H9 (cell line): ENCODE measurements around the gene TTC39C. TPM values are rescaled to one million over a fixed set of nuclear protein-coding genes. Genes with fewer than 3 reads are reported as not detected.

ENCODE experiments used
- DNase-seq: peaks from one replicate; pipeline ENCODE4 v3.0.0-alpha.2; 2017
- H2AFZ ChIP-seq: one replicate; pipeline ENCODE4 v1.6.1; 2013; ENCODE audit warnings: mild to moderate bottlenecking, low read length, control low read depth, moderate library complexity
- H2AK5ac ChIP-seq: 2 replicates; pipeline ENCODE4 v1.6.1; 2013; ENCODE audit warnings: low read length, control low read depth, mixed read lengths; ENCODE audit not compliant: insufficient read length
- H2BK120ac ChIP-seq: one replicate; pipeline ENCODE4 v1.6.1; 2013; ENCODE audit warnings: low read depth, mild to moderate bottlenecking, low read length, control low read depth, inconsistent platforms; ENCODE audit not compliant: poor library complexity, severe bottlenecking
- H2BK12ac ChIP-seq: 2 replicates; pipeline ENCODE4 v1.6.1; 2013; ENCODE audit warnings: low read length, control low read depth, mixed read lengths, low read depth; ENCODE audit not compliant: insufficient read length
- H2BK15ac ChIP-seq: 2 replicates; pipeline ENCODE4 v1.6.1; 2013; ENCODE audit warnings: low read depth, low read length, control low read depth
- H2BK20ac ChIP-seq: one replicate; pipeline ENCODE4 v1.6.1; 2013; ENCODE audit warnings: low read depth, mild to moderate bottlenecking, low read length, control low read depth, inconsistent platforms; ENCODE audit not compliant: poor library complexity, severe bottlenecking
- H2BK5ac ChIP-seq: 2 replicates; pipeline ENCODE4 v1.6.1; 2013; ENCODE audit warnings: low read length, control low read depth, mixed read lengths; ENCODE audit not compliant: insufficient read length
- H3K14ac ChIP-seq: 2 replicates; pipeline ENCODE4 v1.6.1; 2013; ENCODE audit warnings: low read length, control low read depth; ENCODE audit not compliant: insufficient read depth
- H3K18ac ChIP-seq: 2 replicates; pipeline ENCODE4 v1.6.1; 2013; ENCODE audit warnings: low read depth, mild to moderate bottlenecking, mixed read lengths, low read length, control low read depth; ENCODE audit not compliant: insufficient read length
- H3K23ac ChIP-seq: 2 replicates; pipeline ENCODE4 v1.6.1; 2013; ENCODE audit warnings: low read length, control low read depth, mixed read lengths, low read depth; ENCODE audit not compliant: insufficient read length
- H3K23me2 ChIP-seq: 2 replicates; pipeline ENCODE4 v1.6.1; 2013; ENCODE audit warnings: low read depth, mild to moderate bottlenecking, mixed read lengths, low read length, control low read depth; ENCODE audit not compliant: insufficient read length, poor library complexity, severe bottlenecking
- H3K27ac ChIP-seq: 2 replicates; pipeline ENCODE4 v1.5.1; 2013; ENCODE audit warnings: low read length, control low read depth, mixed read lengths, low read depth; ENCODE audit not compliant: insufficient read length
- H3K27me3 ChIP-seq: 2 replicates; pipeline ENCODE4 v1.6.1; 2013; ENCODE audit warnings: low read length, control low read depth, inconsistent platforms; ENCODE audit not compliant: insufficient read depth
- H3K4ac ChIP-seq: 2 replicates; pipeline ENCODE4 v1.6.1; 2013; ENCODE audit warnings: low read depth, mild to moderate bottlenecking, control low read depth, inconsistent platforms, low read length, moderate library complexity
- H3K4me1 ChIP-seq: 2 replicates; pipeline ENCODE4 v1.6.1; 2013; ENCODE audit warnings: low read length, control low read depth, inconsistent platforms; ENCODE audit not compliant: insufficient read depth
- H3K4me2 ChIP-seq: 2 replicates; pipeline ENCODE4 v1.6.1; 2013; ENCODE audit warnings: low read length, control low read depth, mixed read lengths; ENCODE audit not compliant: insufficient read length, insufficient read depth
- H3K56ac ChIP-seq: 2 replicates; pipeline ENCODE4 v1.6.1; 2013; ENCODE audit warnings: low read depth, mild to moderate bottlenecking, mixed read lengths, low read length, control low read depth; ENCODE audit not compliant: insufficient read length
- H3K79me1 ChIP-seq: 2 replicates; pipeline ENCODE4 v1.6.1; 2013; ENCODE audit warnings: low read depth, mild to moderate bottlenecking, moderate library complexity, low read length, control low read depth, inconsistent platforms; ENCODE audit not compliant: insufficient read depth, poor library complexity, severe bottlenecking
- H3K79me2 ChIP-seq: 2 replicates; pipeline ENCODE4 v1.6.1; 2013; ENCODE audit warnings: low read length, control low read depth, inconsistent platforms; ENCODE audit not compliant: insufficient read depth
- H3K9ac ChIP-seq: 2 replicates; pipeline ENCODE4 v1.6.1; 2013; ENCODE audit warnings: low read length, control low read depth, mixed read lengths; ENCODE audit not compliant: insufficient read length; ENCODE audit errors: extremely low read depth
- H3K9me3 ChIP-seq: one replicate; pipeline ENCODE4 v1.6.1; 2013; ENCODE audit warnings: low read depth, low read length, inconsistent platforms; ENCODE audit not compliant: control insufficient read depth
- H3T11ph ChIP-seq: one replicate; pipeline ENCODE4 v1.6.1; 2013; ENCODE audit warnings: mild to moderate bottlenecking, low read length, control low read depth, inconsistent platforms
- H4K20me1 ChIP-seq: one replicate; pipeline ENCODE4 v1.6.1; 2013; ENCODE audit not compliant: control insufficient read depth, insufficient read length, insufficient read depth
- H4K5ac ChIP-seq: 2 replicates; pipeline ENCODE4 v1.6.1; 2013; ENCODE audit warnings: low read depth, mild to moderate bottlenecking, mixed read lengths, low read length, control low read depth; ENCODE audit not compliant: insufficient read length
- H4K8ac ChIP-seq: replicated peaks from 2 replicates; pipeline ENCODE4 v1.6.1; 2013; ENCODE audit warnings: low read length, control low read depth, mixed read lengths, low read depth; ENCODE audit not compliant: insufficient read length
- H4K91ac ChIP-seq: 2 replicates; pipeline ENCODE4 v1.6.1; 2013; ENCODE audit warnings: low read depth, mild to moderate bottlenecking, moderate library complexity, mixed read lengths, low read length, control low read depth; ENCODE audit not compliant: insufficient read length
- H3K27ac Mint-ChIP-seq, 3 experiments: 2 replicates in 2 of 3; 3 replicates in 1 of 3; pipeline ENCODE4 v1.8.0; 2020 to 2021; ENCODE audit warnings: mixed read lengths in 3 of 3, mild to moderate bottlenecking in 1 of 3, moderate library complexity in 1 of 3
- H3K27me3 Mint-ChIP-seq: 2 replicates; pipeline ENCODE4 v1.8.0; 2021; ENCODE audit warnings: low read depth, mild to moderate bottlenecking, moderate library complexity, mixed read lengths
- H3K36me3 Mint-ChIP-seq, 3 experiments: 2 replicates in 2 of 3; 3 replicates in 1 of 3; pipeline ENCODE4 v1.8.0; 2020 to 2021; ENCODE audit warnings: low read depth in 3 of 3, mixed read lengths in 3 of 3; ENCODE audit not compliant: insufficient read depth in 1 of 3
- H3K4me1 Mint-ChIP-seq, 2 experiments: 2 replicates each; pipeline ENCODE4 v1.8.0; 2020; ENCODE audit warnings: mixed read lengths in 2 of 2
- H3K4me3 Mint-ChIP-seq, 2 experiments: 2 replicates in 1 of 2; 3 replicates in 1 of 2; pipeline ENCODE4 v1.8.0; 2020 to 2021; ENCODE audit warnings: mild to moderate bottlenecking in 2 of 2, mixed read lengths in 2 of 2, moderate library complexity in 1 of 2
- H3K9me3 Mint-ChIP-seq, 2 experiments: 2 replicates in 1 of 2; 3 replicates in 1 of 2; pipeline ENCODE4 v1.8.0; 2020; ENCODE audit warnings: mild to moderate bottlenecking in 2 of 2, mixed read lengths in 2 of 2, moderate library complexity in 1 of 2
- WGBS: extraction: QIAGEN DNeasy Blood & Tissue Kit; methylation state at CpG from one replicate; pipeline ENCODE4 v1.1.7; 2013; ENCODE audit warnings: missing lambda C conversion rate, low lambda C conversion rate, mixed read lengths; ENCODE audit not compliant: insufficient read length; ENCODE audit errors: extremely low coverage; 5-methylcytosine and 5-hydroxymethylcytosine counted together
- total RNA-seq: library from RNA; stranded (reverse); gene quantifications from 2 replicates; pipeline ENCODE4 v1.2.1, GENCODE V29; 2021
- TF ChIP-seq, protein P1 (sequence below): fragments of 200-600 bp; sonication (generic); conservative IDR thresholded peaks from 3 replicates; pipeline ENCODE4 v1.8.0; 2021; ENCODE audit warnings: antibody characterized with exemption, mild to moderate bottlenecking

TTC39C gene
- total RNA-seq, 1 experiment from 2014 or later = 18.0 TPM

DNA sequence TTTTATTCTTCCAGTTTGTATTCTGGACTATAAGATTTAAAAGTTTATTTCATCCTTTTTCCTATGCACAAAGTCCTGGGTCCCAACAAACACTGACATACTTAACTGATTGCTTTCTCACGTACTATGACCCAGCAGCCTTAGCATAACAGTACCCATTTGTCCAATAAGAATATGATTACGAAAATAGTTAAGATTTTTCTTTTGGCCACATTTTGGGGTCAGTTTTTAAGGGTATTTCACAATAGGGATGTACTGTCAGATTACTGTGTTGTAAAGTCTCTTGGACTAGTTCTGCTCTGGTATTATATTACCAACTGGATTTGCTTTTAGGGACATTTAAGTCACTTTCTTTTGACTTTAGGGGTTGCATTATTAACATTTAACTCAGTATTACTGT is 46.1 kb downstream of the TTC39C start:
- Mint-ChIP-seq H3K9me3 (peaks cover 0 to 3% of the 10 kb centered on the region in 2 experiments; a peak in 1 of 5 replicates), H3K4me3 (no peak overlapping the region), H3K36me3 (peaks cover 0 to 4% (median 0%) of the 10 kb centered on the region in 3 experiments; a peak in 3 of 7 replicates), H3K27ac (no peak overlapping the region), H3K27me3 (no peaks in the 10 kb centered on the region), H3K4me1 (peaks cover 9 to 11% of the 10 kb centered on the region in 2 experiments)
- Histone ChIP-seq H4K91ac (no peak overlapping the region), H4K8ac (no peak overlapping the region), H3K14ac (no peak overlapping the region), H3K23ac (no peak overlapping the region), H2BK20ac (no peak overlapping the region), H4K20me1 (peaks cover 2% of the 10 kb centered on the region), H2BK5ac (no peak overlapping the region), H3K56ac (no peak overlapping the region), H3K23me2 (no peaks in the 10 kb centered on the region), H3K9me3 (no peaks in the 10 kb centered on the region), H3K4me2 (no peak overlapping the region), H2BK12ac (no peak overlapping the region), H4K5ac (no peak overlapping the region), H3T11ph (no peak overlapping the region), H3K18ac (no peak overlapping the region), H2BK120ac (no peak overlapping the region), H3K4ac (no peak overlapping the region), H3K9ac (no peak overlapping the region), H2AFZ (no peak overlapping the region), H3K27ac (no peak overlapping the region), H2AK5ac (no peak overlapping the region), H3K79me1 (peaks cover 3% of the 10 kb centered on the region), H3K4me1 (peaks cover 3% of the 10 kb centered on the region; the same call in 1 of the 2 replicates), H3K27me3 (no peaks in the 10 kb centered on the region), H2BK15ac (no peak overlapping the region), H3K79me2 (peaks cover 7% of the 10 kb centered on the region; the same call in 1 of the 2 replicates)
- WGBS = no CpG with 5 or more reads among the region's 2 CpGs
- no peak for DNase-seq
- TF ChIP-seq, protein P1, sequence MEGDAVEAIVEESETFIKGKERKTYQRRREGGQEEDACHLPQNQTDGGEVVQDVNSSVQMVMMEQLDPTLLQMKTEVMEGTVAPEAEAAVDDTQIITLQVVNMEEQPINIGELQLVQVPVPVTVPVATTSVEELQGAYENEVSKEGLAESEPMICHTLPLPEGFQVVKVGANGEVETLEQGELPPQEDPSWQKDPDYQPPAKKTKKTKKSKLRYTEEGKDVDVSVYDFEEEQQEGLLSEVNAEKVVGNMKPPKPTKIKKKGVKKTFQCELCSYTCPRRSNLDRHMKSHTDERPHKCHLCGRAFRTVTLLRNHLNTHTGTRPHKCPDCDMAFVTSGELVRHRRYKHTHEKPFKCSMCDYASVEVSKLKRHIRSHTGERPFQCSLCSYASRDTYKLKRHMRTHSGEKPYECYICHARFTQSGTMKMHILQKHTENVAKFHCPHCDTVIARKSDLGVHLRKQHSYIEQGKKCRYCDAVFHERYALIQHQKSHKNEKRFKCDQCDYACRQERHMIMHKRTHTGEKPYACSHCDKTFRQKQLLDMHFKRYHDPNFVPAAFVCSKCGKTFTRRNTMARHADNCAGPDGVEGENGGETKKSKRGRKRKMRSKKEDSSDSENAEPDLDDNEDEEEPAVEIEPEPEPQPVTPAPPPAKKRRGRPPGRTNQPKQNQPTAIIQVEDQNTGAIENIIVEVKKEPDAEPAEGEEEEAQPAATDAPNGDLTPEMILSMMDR = no peak
